Esophagus squamous epithelium (tissue), 5 donors: Measurements from ENCODE around the gene TRMU. TPM values are rescaled to one million over a fixed set of nuclear protein-coding genes. Genes with fewer than 3 reads are reported as not detected.

ENCODE experiments used
- DNase-seq: peaks from one replicate; lab custom pipeline; 2025; lab: John Stamatoyannopoulos, UW
- H3K27ac ChIP-seq, 4 donors: fragments of 200-600 bp; sonication (generic); one replicate each; pipeline ENCODE4 v1.5.1; 2016 to 2019; ENCODE audit warnings: mild to moderate bottlenecking in 1 of 4
- H3K27me3 ChIP-seq, 4 donors: fragments of 200-600 bp; sonication (generic); 1 replicate in 3 of 4; 2 replicates in 1 of 4; pipeline versions ENCODE4 v1.5.1 to v1.6.0; 2017 to 2021; ENCODE audit warnings: antibody characterized with exemption in 1 of 4
- H3K36me3 ChIP-seq, 3 donors: fragments of 200-600 bp; sonication (generic); one replicate each; pipeline ENCODE4 v1.5.1; 2016 to 2019
- H3K4me1 ChIP-seq, 3 donors: fragments of 200-600 bp; sonication (generic); one replicate each; pipeline ENCODE4 v1.5.1; 2017 to 2019
- H3K4me3 ChIP-seq, 4 donors: fragments of 200-600 bp; sonication (generic); 1 replicate in 3 of 4; 2 replicates in 1 of 4; pipeline ENCODE4 v1.5.1; 2016 to 2019; ENCODE audit warnings: mild to moderate bottlenecking in 2 of 4, moderate library complexity in 1 of 4
- H3K9me3 ChIP-seq, 3 donors: fragments of 200-600 bp; sonication (generic); one replicate each; pipeline ENCODE4 v1.5.1; 2016 to 2019
- POLR2A ChIP-seq, 4 donors: fragments of 450-650 bp; IDR thresholded peaks; one replicate each; pipeline ENCODE4 v1.6.1; 2017; ENCODE audit warnings: antibody characterized with exemption in 4 of 4, mild to moderate bottlenecking in 4 of 4, moderate library complexity in 3 of 4
- WGBS, 2 donors: methylation state at CpG; one replicate each; pipeline ENCODE4 v1.1.5; 2018; 5-methylcytosine and 5-hydroxymethylcytosine counted together
- intact Hi-C: fragments of 100-400 bp; cut with DNase I; formaldehyde crosslinking; loops from one replicate; pipeline ENCODE4 v1.15.0; 2022
- total RNA-seq, 4 donors: library from RNA; depleted of rRNA; stranded (reverse); fragments of >200 nt; gene quantifications; one replicate each; pipeline ENCODE4 v1.1.0, GENCODE V29; 2016
- TF ChIP-seq, protein P1 (sequence below), 6 experiments: fragments of 450-650 bp in 4 of 6; fragments of 200-600 bp in 2 of 6; sonication (generic) in 2 of 6; IDR thresholded peaks; one replicate each; pipeline ENCODE4 v1.5.1; 2016 to 2019; ENCODE audit warnings: antibody characterized with exemption in 6 of 6, mild to moderate bottlenecking in 4 of 6, moderate library complexity in 4 of 6
- donor health status: DM: yes; HTN: yes; CAD: no.

TRMU gene
- total RNA-seq, 4 donors from 2014 or later = 17.7 to 43.1 (median 32.5) TPM

DNA sequence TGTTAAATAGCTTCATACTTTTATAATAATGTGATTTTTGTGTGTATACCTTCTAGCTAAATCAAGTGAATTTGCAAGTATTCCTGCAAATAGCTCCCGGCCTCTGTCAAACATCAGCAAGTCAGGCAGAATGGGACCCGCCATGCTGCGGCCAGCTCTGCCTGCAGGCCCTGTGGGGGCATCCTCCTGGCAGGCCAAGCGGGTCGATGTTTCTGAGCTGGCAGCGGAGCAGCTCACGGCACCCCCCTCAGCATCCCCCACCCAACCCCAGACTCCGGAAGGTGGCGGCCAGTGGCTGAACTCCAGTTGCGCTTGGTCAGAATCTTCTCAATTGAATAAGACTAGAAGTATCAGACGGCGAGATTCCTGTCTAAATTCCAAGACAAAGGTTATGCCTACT, 19.5 kb upstream of the TRMU start:
- H3K36me3 ChIP-seq = peaks cover 0 to 10% (median 0%) of the 10 kb centered on the region in 3 donors
- intact Hi-C loops = no loop called here
- no peak overlapping the region for H3K4me3 ChIP-seq
- no peak for DNase-seq
- no peaks in the 10 kb centered on the region for H3K4me1 ChIP-seq
- WGBS, 2 donors = 90 to 95% methylated on average over 9 to 11 of the region's 12 CpGs
- TF ChIP-seq POLR2A (IDR thresholded peaks at IDR 0.05) = no peak
- TF ChIP-seq, protein P1, sequence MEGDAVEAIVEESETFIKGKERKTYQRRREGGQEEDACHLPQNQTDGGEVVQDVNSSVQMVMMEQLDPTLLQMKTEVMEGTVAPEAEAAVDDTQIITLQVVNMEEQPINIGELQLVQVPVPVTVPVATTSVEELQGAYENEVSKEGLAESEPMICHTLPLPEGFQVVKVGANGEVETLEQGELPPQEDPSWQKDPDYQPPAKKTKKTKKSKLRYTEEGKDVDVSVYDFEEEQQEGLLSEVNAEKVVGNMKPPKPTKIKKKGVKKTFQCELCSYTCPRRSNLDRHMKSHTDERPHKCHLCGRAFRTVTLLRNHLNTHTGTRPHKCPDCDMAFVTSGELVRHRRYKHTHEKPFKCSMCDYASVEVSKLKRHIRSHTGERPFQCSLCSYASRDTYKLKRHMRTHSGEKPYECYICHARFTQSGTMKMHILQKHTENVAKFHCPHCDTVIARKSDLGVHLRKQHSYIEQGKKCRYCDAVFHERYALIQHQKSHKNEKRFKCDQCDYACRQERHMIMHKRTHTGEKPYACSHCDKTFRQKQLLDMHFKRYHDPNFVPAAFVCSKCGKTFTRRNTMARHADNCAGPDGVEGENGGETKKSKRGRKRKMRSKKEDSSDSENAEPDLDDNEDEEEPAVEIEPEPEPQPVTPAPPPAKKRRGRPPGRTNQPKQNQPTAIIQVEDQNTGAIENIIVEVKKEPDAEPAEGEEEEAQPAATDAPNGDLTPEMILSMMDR (IDR thresholded peaks at IDR 0.05) = no peak
- H3K27me3 ChIP-seq = no peaks in the 10 kb centered on the region
- H3K27ac ChIP-seq = no peak overlapping the region
- no peaks in the 10 kb centered on the region for H3K9me3 ChIP-seq

DNA sequence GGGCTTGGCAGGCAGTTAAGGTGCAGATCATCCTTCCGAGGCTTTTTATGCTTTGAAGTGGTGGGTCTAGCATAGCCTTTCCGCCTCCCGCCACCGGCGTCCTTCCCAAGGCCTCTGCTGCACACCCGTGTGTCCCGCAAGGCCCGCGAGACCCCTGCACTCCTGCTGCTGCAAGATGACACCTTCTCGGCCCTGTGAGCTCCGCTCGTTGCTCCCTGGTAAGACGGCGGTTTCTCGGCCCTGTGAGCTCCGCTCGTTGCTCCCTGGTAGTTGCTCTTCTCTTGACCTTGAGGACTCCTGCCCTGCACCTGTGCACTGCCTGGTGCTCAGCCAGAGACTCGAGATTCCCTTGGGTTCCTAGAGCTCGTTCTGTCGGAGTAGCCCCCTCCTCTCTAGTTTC, 17.9 kb upstream of the TRMU start:
- WGBS, 2 donors = 83 to 89% methylated on average over 13 to 19 of the region's 20 CpGs
- peaks cover 0 to 10% (median 0%) of the 10 kb centered on the region in 3 donors for H3K36me3 ChIP-seq
- no peak for DNase-seq
- H3K4me1 ChIP-seq = no peaks in the 10 kb centered on the region
- H3K4me3 ChIP-seq = no peak overlapping the region
- no peak overlapping the region for H3K27ac ChIP-seq
- no peaks in the 10 kb centered on the region for H3K27me3 ChIP-seq
- TF ChIP-seq, protein P1 (IDR thresholded peaks at IDR 0.05) = no peak
- no peak for TF ChIP-seq POLR2A (IDR thresholded peaks at IDR 0.05)
- intact Hi-C loops = no loop called here
- no peaks in the 10 kb centered on the region for H3K9me3 ChIP-seq

DNA sequence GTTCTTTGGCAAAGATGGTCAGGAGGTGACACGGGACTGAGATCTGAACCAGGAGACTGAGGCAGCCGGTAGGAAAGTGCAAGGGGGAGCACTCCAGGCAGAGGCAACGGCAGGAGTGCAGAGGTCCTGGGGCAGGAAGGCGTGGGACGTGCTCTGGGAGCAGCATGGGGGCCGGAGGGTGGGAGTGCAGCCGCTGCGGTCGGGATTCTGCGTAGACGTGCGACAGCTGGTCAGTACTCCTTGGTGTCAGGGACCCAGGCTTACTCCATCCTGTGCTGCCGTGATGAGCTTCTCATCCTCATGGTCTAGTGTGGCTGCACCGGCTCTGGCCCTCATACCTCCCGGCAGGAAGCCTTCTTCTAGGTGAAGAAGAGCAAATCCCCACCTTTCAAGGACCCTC, 16.9 kb upstream of the TRMU start:
- Histone ChIP-seq H3K27me3 (no peaks in the 10 kb centered on the region), H3K27ac (no peak overlapping the region), H3K4me3 (no peak overlapping the region), H3K4me1 (no peaks in the 10 kb centered on the region), H3K9me3 (no peaks in the 10 kb centered on the region), H3K36me3 (peaks cover 0 to 10% (median 0%) of the 10 kb centered on the region in 3 donors)
- WGBS, 2 donors = 80 to 87% methylated on average over 4 to 15 of the region's 15 CpGs
- no peak for DNase-seq
- TF ChIP-seq, protein P1 (IDR thresholded peaks at IDR 0.05) = no peak
- no peak for TF ChIP-seq POLR2A (IDR thresholded peaks at IDR 0.05)
- intact Hi-C loops = no loop called here

DNA sequence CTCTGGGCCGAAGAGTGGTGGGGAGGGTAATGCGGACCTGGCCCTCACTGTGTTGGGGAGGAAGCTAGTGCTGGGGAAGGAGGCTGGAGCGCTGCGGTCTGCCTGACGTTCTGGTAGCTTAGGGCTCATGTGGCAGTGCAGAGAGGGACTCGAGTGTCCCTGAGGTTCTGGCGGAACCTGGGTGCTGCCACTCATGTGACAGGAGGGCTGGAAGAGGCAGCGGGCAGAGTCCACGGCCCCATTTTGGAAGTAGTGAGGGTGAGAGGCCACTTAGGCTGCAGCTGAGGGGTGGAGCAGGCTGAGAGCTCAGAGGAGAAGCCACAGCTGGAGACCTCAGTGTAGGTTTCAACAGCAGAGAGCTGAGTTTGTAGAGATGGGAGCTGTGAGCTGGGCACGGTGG, 16.2 kb upstream of the TRMU start:
- Histone ChIP-seq H3K36me3 (peaks cover 0 to 10% (median 0%) of the 10 kb centered on the region in 3 donors), H3K27me3 (no peaks in the 10 kb centered on the region), H3K27ac (no peak overlapping the region), H3K4me3 (no peak overlapping the region), H3K9me3 (no peaks in the 10 kb centered on the region), H3K4me1 (no peaks in the 10 kb centered on the region)
- no peak for TF ChIP-seq POLR2A (IDR thresholded peaks at IDR 0.05)
- TF ChIP-seq, protein P1 (IDR thresholded peaks at IDR 0.05) = no peak
- intact Hi-C loops = no loop called here
- 93 to 98% methylated on average over 7 to 10 of the region's 10 CpGs for WGBS, 2 donors
- no peak for DNase-seq

DNA sequence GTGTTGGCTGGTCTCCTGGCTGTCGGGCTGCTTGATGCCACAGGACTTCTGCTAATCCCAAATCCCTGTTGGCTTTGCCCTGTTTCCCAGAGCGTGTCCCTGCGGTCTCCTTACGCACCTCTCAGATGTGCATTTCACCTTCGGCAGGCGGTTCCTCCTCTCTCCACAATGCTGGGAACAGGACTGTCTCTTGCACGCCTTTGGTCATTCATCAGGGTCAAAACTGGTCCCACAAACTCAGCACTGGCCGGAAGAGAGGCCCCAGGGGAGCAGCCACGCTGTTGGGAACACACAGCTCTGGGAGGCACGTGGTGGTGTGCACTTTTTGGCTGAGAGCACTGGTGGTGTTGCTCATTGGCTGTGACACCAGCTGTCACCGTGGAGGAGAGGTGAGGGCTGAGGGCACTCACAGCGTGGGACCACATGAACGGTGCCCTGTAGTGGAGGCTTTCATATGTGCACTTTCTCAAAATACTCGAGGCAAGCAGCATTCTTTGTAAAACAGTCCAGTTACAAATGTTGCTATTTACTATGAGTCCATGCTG, 15.3 kb upstream of the TRMU start:
- no peaks in the 10 kb centered on the region for H3K4me1 ChIP-seq
- 86 to 91% methylated on average over 1 to 12 of the region's 14 CpGs for WGBS, 2 donors
- no peaks in the 10 kb centered on the region for H3K27me3 ChIP-seq
- H3K4me3 ChIP-seq = no peak overlapping the region
- TF ChIP-seq, protein P1 (IDR thresholded peaks at IDR 0.05) = no peak
- no peak for TF ChIP-seq POLR2A (IDR thresholded peaks at IDR 0.05)
- peaks cover 0 to 10% (median 0%) of the 10 kb centered on the region in 3 donors for H3K36me3 ChIP-seq
- intact Hi-C loops = no loop called here
- no peaks in the 10 kb centered on the region for H3K9me3 ChIP-seq
- DNase-seq = no peak
- no peak overlapping the region for H3K27ac ChIP-seq
